NCI-H2227 (cell line): ENCODE results near the gene ATL3.
"Not testable (repeated sequence)": the region's sequence is repeated elsewhere in the genome, so short reads cannot be mapped to it uniquely, and the experiment has no call there.

ENCODE experiments used
- DNase-seq: peaks from one replicate; lab custom pipeline; 2025; ENCODE audit not compliant: unreplicated experiment; lab: John Stamatoyannopoulos, UW

Gene ATL3

DNA sequence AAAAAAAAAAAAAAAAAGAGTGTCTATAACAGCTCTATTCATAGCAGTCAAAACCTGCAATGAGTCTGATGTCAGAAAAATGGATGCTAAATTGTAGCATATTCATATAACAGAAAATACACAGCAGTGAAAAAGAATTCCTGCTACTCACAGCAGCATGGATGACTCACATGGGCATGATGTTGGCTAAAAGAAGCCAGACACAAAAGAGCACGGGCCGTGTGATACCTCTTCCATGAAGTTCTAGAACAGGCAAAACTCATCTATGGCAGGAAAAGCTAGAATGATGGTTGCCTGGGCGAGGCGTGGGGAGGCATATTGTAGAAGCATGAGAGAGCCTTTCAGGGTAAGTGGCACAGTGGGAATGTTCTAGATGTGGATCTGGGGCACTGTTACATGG is 75.9 kb downstream of the ATL3 start:
- DNase-seq, result no peak

DNA sequence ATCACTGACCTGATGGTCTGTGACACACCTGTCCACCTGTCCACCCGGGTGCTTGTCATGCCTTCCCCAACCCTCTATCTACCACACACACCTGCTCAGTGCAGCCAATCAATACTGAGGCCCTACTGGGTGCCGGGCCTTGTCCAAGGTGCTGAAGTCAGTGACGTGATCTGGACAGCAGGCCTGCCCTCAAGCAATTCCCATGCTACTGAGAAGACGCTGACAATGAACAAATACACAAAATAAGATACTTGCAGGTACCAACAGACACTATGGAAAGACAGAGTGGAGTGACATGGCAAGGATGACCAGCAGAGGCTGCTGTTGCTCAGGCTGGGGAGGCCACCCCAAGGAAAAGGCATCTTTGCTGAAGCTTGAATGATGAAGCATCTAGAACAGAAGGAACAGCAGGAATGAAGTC is 78.2 kb downstream of the ATL3 start:
- DNase-seq, result peak; percentile 50

DNA sequence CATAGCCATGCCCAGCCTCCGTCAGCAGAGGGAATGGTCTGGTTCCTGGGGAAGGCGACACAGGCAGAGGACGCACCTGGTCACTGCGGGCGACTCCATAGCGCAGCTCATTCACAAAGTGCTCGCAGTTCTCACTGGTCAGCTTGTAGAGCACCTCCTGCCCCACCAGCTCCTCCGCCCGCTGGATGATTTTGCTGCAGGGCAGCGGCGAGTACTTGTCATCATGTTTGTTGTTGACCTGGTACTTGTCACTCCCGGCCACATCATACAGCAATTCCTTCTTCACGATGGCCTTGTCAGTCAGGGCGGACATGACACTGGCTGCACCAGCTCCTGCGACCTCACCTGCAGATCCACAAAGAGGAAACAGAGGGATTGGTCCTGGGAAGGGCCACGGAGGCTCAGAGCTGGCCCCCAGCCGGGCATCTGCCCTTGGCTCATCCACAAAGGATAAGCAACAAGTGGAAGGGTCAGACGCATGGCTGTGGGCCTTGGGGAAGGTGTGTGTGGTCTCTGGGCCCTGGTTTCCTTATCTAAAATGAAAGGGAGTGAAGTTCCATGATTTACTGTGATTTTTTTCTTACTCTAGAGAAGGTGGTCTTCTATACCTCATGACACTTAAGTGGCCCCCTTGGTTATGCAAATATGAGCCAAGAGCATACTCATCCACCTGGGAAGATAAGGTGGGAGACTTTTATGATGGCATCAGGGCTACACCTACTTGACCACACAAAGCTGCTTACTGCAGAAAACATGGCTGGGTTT is 81.0 kb downstream of the ATL3 start:
- DNase-seq, result no peak

DNA sequence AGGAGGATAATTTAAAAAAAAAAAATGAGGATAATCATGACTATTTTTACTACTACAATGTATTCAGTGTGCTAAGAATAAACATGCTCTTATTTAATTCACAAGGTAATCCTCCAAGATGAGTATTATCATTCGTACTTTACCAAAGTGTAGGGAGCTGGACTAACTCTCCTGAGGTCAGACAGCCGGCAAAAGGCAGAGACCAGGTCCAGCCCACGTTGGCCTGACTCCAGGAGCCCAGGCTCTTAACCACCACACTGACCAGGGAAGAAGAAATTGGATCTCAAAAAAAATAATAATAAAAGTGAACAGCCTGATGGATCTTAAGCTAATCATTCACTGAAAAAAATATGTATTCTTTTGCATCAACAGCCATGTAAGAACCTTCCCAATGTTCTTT is 82.2 kb downstream of the ATL3 start:
- DNase-seq, result no peak

DNA sequence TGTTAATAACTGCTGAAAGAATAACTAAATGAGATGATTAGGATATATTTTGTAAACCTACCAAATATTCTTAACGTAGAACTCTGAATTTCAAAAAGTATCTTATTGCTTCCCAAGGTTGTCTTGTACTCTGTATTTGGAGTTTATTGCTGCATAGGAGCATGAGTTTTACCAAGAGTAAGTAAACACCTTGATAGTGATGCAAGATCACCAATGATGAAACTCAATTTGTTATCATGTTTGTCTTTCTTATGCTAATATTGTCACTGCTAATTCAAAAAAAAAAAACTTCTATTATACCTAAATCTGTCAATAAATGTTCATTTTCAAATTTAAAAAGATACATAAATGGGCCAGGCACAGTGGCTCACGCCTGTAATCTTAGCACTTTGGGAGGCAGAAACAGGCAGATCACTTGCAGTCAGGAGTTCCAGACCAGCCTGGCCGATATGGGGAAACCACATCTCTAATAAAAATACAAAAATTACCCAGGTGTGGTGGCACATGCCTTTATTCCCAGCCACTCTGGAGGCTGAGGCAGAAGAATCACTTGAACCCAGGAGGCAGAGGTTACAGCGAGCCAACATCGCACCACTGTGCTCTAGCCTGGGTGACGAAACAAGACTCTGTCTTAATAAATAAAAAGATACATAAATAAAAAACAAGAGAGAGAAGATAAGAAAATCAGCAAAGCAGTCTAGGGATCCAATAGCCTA is 84.6 kb downstream of the ATL3 start:
- DNase-seq, result no peak

DNA sequence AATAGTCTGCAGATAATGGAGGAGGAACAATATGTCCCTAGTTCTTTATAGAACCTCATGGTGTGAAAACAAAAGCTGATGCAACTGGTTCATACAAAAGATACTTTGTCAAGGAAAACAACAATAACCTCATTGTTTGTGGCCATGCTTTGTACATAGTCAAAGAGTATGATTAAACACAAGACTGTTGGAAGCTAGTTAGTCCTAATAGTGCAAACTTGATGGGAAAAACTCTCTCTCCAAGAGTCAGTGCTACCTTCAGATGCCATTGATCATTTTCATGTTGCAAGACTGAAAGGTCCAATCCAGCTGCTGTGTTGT is 87.9 kb downstream of the ATL3 start:
- no peak for DNase-seq

DNA sequence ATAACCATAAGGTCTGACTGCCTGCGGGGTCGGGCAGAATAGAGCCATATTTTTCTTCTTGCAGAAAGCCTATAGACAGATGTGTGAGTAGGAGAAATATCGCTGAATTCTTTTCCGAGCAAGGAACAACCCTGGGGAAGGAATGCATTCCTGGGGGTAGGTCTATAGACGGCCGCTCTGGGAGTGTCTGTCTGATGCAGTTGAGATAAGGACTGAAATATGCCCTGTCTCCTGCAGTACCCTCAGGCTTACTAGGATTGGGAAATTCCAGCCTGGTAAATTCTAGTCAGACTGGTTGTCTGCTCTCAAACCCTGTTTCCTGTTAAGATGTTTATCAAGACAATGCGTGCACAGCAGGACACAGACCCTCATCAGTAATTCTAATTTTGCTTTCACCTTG is 90.0 kb downstream of the ATL3 start:
- not testable (repeated sequence) for DNase-seq

DNA sequence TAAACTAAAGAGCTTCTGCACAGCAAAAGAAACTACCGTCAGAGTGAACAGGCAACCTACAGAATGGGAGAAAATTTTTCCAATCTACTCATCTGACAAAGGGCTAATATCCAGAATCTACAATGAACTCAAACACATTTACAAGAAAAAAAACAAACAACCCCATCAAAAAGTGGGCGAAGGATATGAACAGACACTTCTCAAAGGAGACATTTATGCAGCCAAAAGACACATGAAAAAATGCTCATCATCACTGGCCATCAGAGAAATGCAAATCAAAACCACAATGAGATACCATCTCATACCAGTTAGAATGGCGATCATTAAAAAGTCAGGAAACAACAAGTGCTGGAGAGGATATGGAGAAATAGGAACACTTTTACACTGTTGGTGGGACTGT is 92.3 kb downstream of the ATL3 start:
- not testable (repeated sequence) for DNase-seq

DNA sequence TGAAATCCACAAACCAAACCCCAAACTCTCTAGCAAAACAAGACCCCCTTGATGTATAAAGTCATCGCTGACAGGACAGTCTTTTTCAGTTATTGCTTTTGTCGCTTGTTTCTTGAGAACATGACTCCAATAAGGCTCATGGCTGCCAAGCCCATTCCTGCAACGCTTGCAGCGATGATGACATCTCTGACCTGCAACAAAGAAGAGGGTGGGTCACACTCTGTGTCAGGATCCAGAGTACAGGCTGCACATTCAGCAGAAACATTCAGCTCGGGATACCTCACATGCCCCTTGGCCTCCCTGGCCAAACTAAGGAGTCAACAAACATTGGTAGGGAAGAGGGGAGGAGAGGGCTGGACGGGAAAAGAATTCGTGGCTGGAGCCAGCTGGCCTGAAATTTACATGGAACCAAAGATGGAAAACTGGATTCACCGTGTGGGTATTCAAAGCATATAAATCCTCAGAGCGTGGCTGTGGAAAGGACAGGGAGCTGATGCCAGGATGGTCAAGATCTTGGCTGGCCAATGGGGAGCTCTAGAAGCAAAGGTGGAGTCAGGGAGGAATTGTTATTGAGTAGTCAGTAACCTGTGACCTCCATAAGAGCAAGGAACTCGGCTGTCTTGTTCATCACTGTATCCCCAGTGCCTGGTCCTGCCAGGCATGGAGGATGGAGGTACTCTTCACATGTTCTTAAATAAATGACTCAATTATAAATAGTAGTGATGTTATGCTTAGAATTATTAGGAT is 96.1 kb downstream of the ATL3 start:
- peak; percentile 54 for DNase-seq
